T-helper 9 cell (primary cell): ENCODE results near the gene RNU7-1.

Source experiments
- DNase-seq: peaks from one replicate; pipeline ENCODE4 v3.0.0-alpha.2; 2020

RNU7-1 gene

GRCh38 chr12:6938353-6939190 lies 5.0 kb upstream of the RNU7-1 start:
- no peak for DNase-seq

GRCh38 chr12:6939191-6939540 lies 4.5 kb upstream of the RNU7-1 start:
- DNase-seq, result no peak

GRCh38 chr12:6941267-6941666 lies 2.3 kb upstream of the RNU7-1 start:
- DNase-seq, result no peak

- no peak for DNase-seq
Observed at GRCh38 chr12:6941782-6942181, 1.8 kb upstream of the RNU7-1 start.

GRCh38 chr12:6942331-6942665 lies 1.3 kb upstream of the RNU7-1 start:
- DNase-seq, result no peak

- DNase-seq, result peak; percentile 70
Observed at GRCh38 chr12:6943389-6943721, 261 bp upstream of the RNU7-1 start.

GRCh38 chr12:6944381-6945186 lies 968 bp downstream of the RNU7-1 start:
- peak; percentile 80 for DNase-seq

- DNase-seq, result no peak
Observed at GRCh38 chr12:6945613-6946012, 2.0 kb downstream of the RNU7-1 start.

- DNase-seq, result peak; percentile 61
Observed at GRCh38 chr12:6946033-6946919, 2.7 kb downstream of the RNU7-1 start.

- no peak for DNase-seq
Observed at GRCh38 chr12:6946920-6947374, 3.3 kb downstream of the RNU7-1 start.

- DNase-seq, result no peak
Observed at GRCh38 chr12:6947615-6948014, 4.0 kb downstream of the RNU7-1 start.

GRCh38 chr12:6948873-6949594 lies 5.4 kb downstream of the RNU7-1 start:
- no peak for DNase-seq

- no peak for DNase-seq
Observed at GRCh38 chr12:6950401-6950801, 6.8 kb downstream of the RNU7-1 start.

- no peak for DNase-seq
Observed at GRCh38 chr12:6950811-6951540, 7.4 kb downstream of the RNU7-1 start, which contains the start of gene PTPN6. Gene PTPN6 (plus strand): TSS chr12:6951356. CDS start chr12:6951513, 157 bp downstream.

GRCh38 chr12:6951551-6952120 lies 8.0 kb downstream of the RNU7-1 start:
- no peak for DNase-seq

GRCh38 chr12:6952121-6952862 lies 8.7 kb downstream of the RNU7-1 start:
- DNase-seq, result no peak

- DNase-seq, result no peak
Observed at GRCh38 chr12:6952863-6953441, 9.3 kb downstream of the RNU7-1 start.

GRCh38 chr12:6953442-6954315 lies 10.1 kb downstream of the RNU7-1 start:
- DNase-seq, result peak; percentile 66
